WTC11 (cell line): ENCODE measurements around the gene FNBP1L. TPM values are rescaled to one million over a fixed set of nuclear protein-coding genes. Genes with fewer than 3 reads are reported as not detected.

Experiments
- ATAC-seq: fragments of 200-7000 bp; cut with Tn5 transposase; 2 replicates; pipeline ENCODE4 v1.10.0; 2021; ENCODE audit warnings: mild to moderate bottlenecking, moderate library complexity
- CTCF ChIA-PET: fragments of 300-600 bp; sonication (Branson Sonifier 250); formaldehyde crosslinking; loops from one replicate; lab custom pipeline; 2021; ENCODE audit warnings: antibody characterized with exemption; lab: Charles Lee
- POLR2A ChIA-PET: fragments of 350-600 bp; sonication (Branson Sonifier 250); formaldehyde crosslinking; loops from one replicate; lab custom pipeline; 2021; ENCODE audit warnings: antibody characterized with exemption; lab: Charles Lee
- DNase-seq: peaks from one replicate; pipeline ENCODE4 v3.0.0; 2021; ENCODE audit warnings: low spot score
- H3K27ac Mint-ChIP-seq: 2 replicates; pipeline ENCODE4 v1.8.0; 2021; ENCODE audit warnings: mixed read lengths
- H3K27me3 Mint-ChIP-seq: 2 replicates; pipeline ENCODE4 v1.8.0; 2021; ENCODE audit warnings: low read depth, mild to moderate bottlenecking, moderate library complexity, mixed read lengths
- H3K36me3 Mint-ChIP-seq: 2 replicates; pipeline ENCODE4 v1.8.0; 2021; ENCODE audit warnings: mixed read lengths
- H3K4me1 Mint-ChIP-seq: 2 replicates; pipeline ENCODE4 v1.8.0; 2022; ENCODE audit warnings: mixed read lengths
- H3K4me3 Mint-ChIP-seq: 2 replicates; pipeline ENCODE4 v1.8.0; 2021; ENCODE audit warnings: mild to moderate bottlenecking, moderate library complexity, mixed read lengths
- H3K9me3 Mint-ChIP-seq: 2 replicates; pipeline ENCODE4 v1.8.0; 2021; ENCODE audit warnings: mixed read lengths
- AFF4 ChIP-seq: sonication (generic); formaldehyde crosslinking; IDR thresholded peaks from 2 replicates; pipeline ENCODE4 v1.8.1; 2023; ENCODE audit warnings: mild to moderate bottlenecking, missing genetic modification reagents, borderline replicate concordance
- E2F4 ChIP-seq: sonication (generic); formaldehyde crosslinking; IDR thresholded peaks from 2 replicates; pipeline ENCODE4 v1.8.1; 2022; ENCODE audit warnings: low read depth, mild to moderate bottlenecking, moderate library complexity, missing genetic modification reagents, borderline replicate concordance
- GRHL2 ChIP-seq: fragments of 250-450 bp; sonication (Bioruptor Pico); IDR thresholded peaks from 2 replicates; pipeline ENCODE4 v1.8.0; 2022; ENCODE audit warnings: mild to moderate bottlenecking, moderate library complexity; ENCODE audit not compliant: insufficient replicate concordance, severe bottlenecking
- MAX ChIP-seq: sonication (generic); formaldehyde crosslinking; IDR thresholded peaks from 2 replicates; pipeline ENCODE4 v1.8.0; 2022; ENCODE audit warnings: mild to moderate bottlenecking, missing genetic modification reagents
- NFATC4 ChIP-seq: fragments of 250-450 bp; sonication (Bioruptor Pico); IDR thresholded peaks from 2 replicates; pipeline ENCODE4 v1.9.0; 2021; ENCODE audit warnings: mild to moderate bottlenecking
- NFE2L1 ChIP-seq: sonication (generic); formaldehyde crosslinking; IDR thresholded peaks from 2 replicates; pipeline ENCODE4 v1.8.1; 2023; ENCODE audit warnings: missing genetic modification reagents
- NR2C2 ChIP-seq: sonication (generic); formaldehyde crosslinking; IDR thresholded peaks from 2 replicates; pipeline ENCODE4 v1.8.0; 2022; ENCODE audit warnings: mild to moderate bottlenecking, missing genetic modification reagents
- PREB ChIP-seq: sonication (generic); formaldehyde crosslinking; IDR thresholded peaks from 2 replicates; pipeline ENCODE4 v1.8.1; 2022; ENCODE audit warnings: mild to moderate bottlenecking, missing genetic modification reagents, moderate library complexity, borderline replicate concordance
- PRRX2 ChIP-seq: fragments of 250-450 bp; sonication (Bioruptor Pico); IDR thresholded peaks from 2 replicates; pipeline ENCODE4 v1.8.0; 2021; ENCODE audit warnings: mild to moderate bottlenecking
- SOX15 ChIP-seq: fragments of 250-450 bp; sonication (Bioruptor Pico); IDR thresholded peaks from 2 replicates; pipeline ENCODE4 v1.9.0; 2021; ENCODE audit warnings: mild to moderate bottlenecking
- STAT6 ChIP-seq: sonication (generic); formaldehyde crosslinking; conservative IDR thresholded peaks from 2 replicates; pipeline ENCODE4 v1.8.1; 2023; ENCODE audit warnings: mild to moderate bottlenecking, low read depth, missing genetic modification reagents, moderate library complexity
- USF2 ChIP-seq: sonication (generic); formaldehyde crosslinking; IDR thresholded peaks from 2 replicates; pipeline ENCODE4 v1.8.1; 2023; ENCODE audit warnings: mild to moderate bottlenecking, missing genetic modification reagents, moderate library complexity
- ZNF232 ChIP-seq: sonication (generic); formaldehyde crosslinking; IDR thresholded peaks from 2 replicates; pipeline ENCODE4 v1.8.0; 2022; ENCODE audit warnings: mild to moderate bottlenecking, missing genetic modification reagents
- ZNF281 ChIP-seq: sonication (generic); formaldehyde crosslinking; IDR thresholded peaks from 2 replicates; pipeline ENCODE4 v1.8.0; 2023; ENCODE audit warnings: mild to moderate bottlenecking, missing genetic modification reagents
- total RNA-seq: library from RNA; stranded (reverse); gene quantifications from 3 replicates; pipeline ENCODE4 v1.2.3, GENCODE V29; 2021

Gene FNBP1L
- total RNA-seq, 1 experiment from 2014 or later = 79.1 TPM

GRCh38 chr1:93549131-93549530, 101.2 kb downstream of the FNBP1L start:
- Mint-ChIP-seq H3K27me3 (no peaks in the 10 kb centered on the region), H3K4me1 (peaks cover 27% of the 10 kb centered on the region)
- CTCF ChIA-PET = no interaction called here
- DNase-seq = no peak
- no peak for TF ChIP-seq PREB (CRISPR knock-in tag)
- TF ChIP-seq AFF4 (CRISPR knock-in tag) = no peak
- TF ChIP-seq NFE2L1 = no peak
- no peak for TF ChIP-seq ZNF232
- no peak for TF ChIP-seq SOX15 (CRISPR knock-in tag)
- no peak for TF ChIP-seq GRHL2 (CRISPR knock-in tag)
- TF ChIP-seq ZNF281 (CRISPR knock-in tag) = no peak
- TF ChIP-seq PRRX2 (CRISPR knock-in tag) = no peak
- no peak for TF ChIP-seq NR2C2 (CRISPR knock-in tag)
- TF ChIP-seq NFATC4 (CRISPR knock-in tag) = no peak
- TF ChIP-seq MAX (CRISPR knock-in tag) = no peak
- no peak for TF ChIP-seq USF2
- TF ChIP-seq STAT6 (CRISPR knock-in tag) = no peak
- TF ChIP-seq E2F4 = no peak
- TF ChIP-seq, all 79 proteins: peak for 0
- no peak for ATAC-seq
- POLR2A ChIA-PET = no interaction called here
- Mint-ChIP-seq H3K27ac (no peak overlapping the region), H3K4me3 (no peak overlapping the region), H3K36me3 (peaks cover 42% of the 10 kb centered on the region), H3K9me3 (no peaks in the 10 kb centered on the region)
